NT2/D1 (cell line): ENCODE measurements around the gene SH2B3.

ENCODE experiments used
- DNase-seq: peaks from one replicate; pipeline ENCODE4 v3.0.0-alpha.2; 2011; ENCODE audit warnings: low read depth, low spot score
- H3K27me3 ChIP-seq: 2 replicates; pipeline ENCODE4 v1.6.0; 2011; ENCODE audit warnings: mild to moderate bottlenecking; ENCODE audit not compliant: insufficient read length, insufficient read depth
- H3K36me3 ChIP-seq: 2 replicates; pipeline ENCODE4 v1.6.1; 2011; ENCODE audit warnings: mild to moderate bottlenecking, low read length, mixed read lengths; ENCODE audit not compliant: insufficient read depth, insufficient read length
- H3K4me1 ChIP-seq: 2 replicates; pipeline ENCODE4 v1.5.1; 2011; ENCODE audit not compliant: insufficient read depth, insufficient read length
- H3K4me3 ChIP-seq: 2 replicates; pipeline ENCODE4 v1.5.1; 2011; ENCODE audit warnings: low read depth; ENCODE audit not compliant: insufficient read length
- H3K9ac ChIP-seq: 2 replicates; pipeline ENCODE4 v1.6.0; 2011; ENCODE audit warnings: low read depth; ENCODE audit not compliant: insufficient read length
- H3K9me3 ChIP-seq: 2 replicates; pipeline ENCODE4 v1.5.1; 2011; ENCODE audit warnings: mild to moderate bottlenecking, low read length; ENCODE audit not compliant: insufficient read depth
- SUZ12 ChIP-seq: IDR thresholded peaks from 2 replicates; pipeline ENCODE4 v1.6.1; 2011; ENCODE audit not compliant: insufficient read length, insufficient read depth; ENCODE audit errors: extremely low read depth
- YY1 ChIP-seq: IDR thresholded peaks from 2 replicates; pipeline ENCODE4 v1.6.1; 2011; ENCODE audit not compliant: insufficient read length, insufficient read depth
- ZNF274 ChIP-seq: IDR thresholded peaks from 2 replicates; pipeline ENCODE4 v1.6.1; 2011; ENCODE audit warnings: mild to moderate bottlenecking, low read depth, low read length

SH2B3 gene

DNA sequence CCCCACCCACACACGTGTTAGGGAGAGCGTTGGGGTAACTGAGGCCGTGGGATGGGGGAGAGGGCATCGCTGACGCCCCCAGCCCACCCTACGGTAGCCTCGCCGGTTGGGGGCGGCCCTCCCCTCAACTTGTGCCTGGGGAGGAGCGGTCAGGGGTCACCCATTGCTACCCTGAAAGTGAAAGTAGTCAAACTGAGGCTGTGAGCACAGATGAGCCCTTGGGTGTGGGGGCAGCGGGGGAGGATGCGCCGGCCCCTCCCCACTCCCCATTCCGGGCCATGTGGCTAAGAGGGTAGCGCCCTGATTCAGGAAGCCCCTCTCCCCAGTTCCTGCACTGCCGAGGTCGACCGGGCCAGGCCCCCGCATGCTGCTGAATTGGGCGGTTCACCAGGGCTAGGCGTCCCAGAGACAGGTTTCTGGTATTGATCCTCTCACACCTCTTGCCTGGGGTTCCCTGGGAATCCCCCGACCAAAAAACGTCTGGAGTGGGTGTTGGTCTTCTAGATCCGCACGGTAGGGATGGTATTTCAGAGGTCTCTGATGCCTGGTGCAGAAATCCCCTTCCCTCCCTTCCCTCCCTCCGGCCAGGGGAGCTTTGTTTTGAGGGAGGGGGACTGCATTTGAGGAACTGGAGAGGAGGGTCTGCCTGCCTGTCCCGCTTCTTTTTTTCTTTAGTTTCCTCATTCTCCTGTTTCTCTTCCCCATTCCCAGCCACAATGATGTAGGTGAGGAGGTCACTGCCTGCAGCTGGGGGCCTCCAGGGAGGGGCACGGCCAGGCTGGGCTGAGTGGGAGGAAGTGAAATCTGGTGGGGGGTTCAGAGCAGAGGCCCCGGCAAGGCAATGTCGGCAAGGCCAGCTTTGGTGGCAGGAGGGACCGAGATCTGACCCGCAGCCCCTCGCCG is 1.0 kb downstream of the SH2B3 start:
- peak overlapping the region; percentile 92 for H3K4me3 ChIP-seq
- no peak for DNase-seq
- H3K27me3 ChIP-seq, result no peaks in the 10 kb centered on the region
- TF ChIP-seq YY1 (no peak), SUZ12 (no peak), ZNF274 (no peak)
- peaks cover 35% of the 10 kb centered on the region for H3K4me1 ChIP-seq
- H3K36me3 ChIP-seq, result peaks cover 10% of the 10 kb centered on the region
- H3K9me3 ChIP-seq, result no peaks in the 10 kb centered on the region
- H3K9ac ChIP-seq, result peak overlapping the region; percentile 93

DNA sequence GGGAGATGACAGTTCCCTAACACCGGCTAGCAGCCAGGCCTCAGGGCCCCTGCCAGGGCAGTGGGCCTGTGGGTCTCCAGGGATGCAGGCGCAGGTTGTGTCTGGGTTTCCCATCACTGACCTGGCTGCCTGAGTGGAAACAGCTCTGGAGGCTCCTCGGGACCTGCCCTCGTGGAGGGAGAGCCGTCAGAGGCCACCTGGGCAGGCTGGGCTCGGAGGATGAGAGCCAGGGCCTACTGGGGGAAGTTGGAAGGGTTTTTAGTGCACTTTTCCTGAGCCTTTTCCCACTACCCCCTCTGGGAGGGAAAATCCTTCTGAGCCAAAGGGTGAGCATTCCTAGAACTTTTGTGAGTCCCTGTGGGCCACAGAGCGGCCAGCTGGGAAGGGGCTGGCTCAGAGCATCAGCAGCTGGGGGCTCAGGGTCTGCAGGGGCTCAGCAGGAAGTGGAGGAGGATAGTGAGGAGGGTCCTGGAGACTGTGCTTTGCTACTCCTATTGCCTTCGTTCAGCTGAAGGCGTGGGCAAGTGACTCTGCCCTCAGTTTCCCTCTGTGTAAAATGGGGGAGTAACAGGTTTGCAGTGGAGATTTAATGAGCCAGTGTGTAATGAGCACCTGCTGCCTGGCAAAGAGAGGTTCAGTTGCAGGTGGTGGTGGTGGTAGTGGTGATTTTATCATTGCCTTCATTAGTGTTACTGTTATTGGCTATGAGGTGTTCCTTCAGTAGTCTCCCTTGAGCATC is 1.8 kb downstream of the SH2B3 start:
- no peak for TF ChIP-seq YY1
- no peak for TF ChIP-seq SUZ12
- no peak for TF ChIP-seq ZNF274
- Histone ChIP-seq H3K27me3 (no peaks in the 10 kb centered on the region), H3K4me1 (peaks cover 38% of the 10 kb centered on the region), H3K4me3 (peak overlapping the region; percentile 92), H3K9ac (peak overlapping the region; percentile 93), H3K36me3 (peaks cover 10% of the 10 kb centered on the region), H3K9me3 (no peaks in the 10 kb centered on the region)
- DNase-seq, result no peak

DNA sequence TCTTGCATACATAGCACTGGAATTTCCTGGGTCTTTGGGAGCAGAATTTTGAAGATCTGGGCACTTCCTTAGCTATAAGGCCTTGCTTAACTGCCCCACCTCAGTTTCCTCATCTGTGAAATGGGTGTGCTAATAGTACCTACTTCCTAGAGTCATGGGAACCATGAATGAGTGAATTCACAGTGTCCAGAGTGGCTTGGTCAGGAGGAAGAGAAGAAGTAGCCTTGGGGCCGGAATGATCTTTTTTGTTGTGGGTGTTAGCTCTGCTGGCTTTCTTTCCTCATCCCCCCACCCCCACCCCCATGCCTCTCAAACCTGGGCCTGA is 2.4 kb downstream of the SH2B3 start:
- peaks cover 10% of the 10 kb centered on the region for H3K36me3 ChIP-seq
- no peak for DNase-seq
- no peak overlapping the region for H3K4me3 ChIP-seq
- H3K4me1 ChIP-seq, result peaks cover 42% of the 10 kb centered on the region
- no peak for TF ChIP-seq SUZ12
- no peak for TF ChIP-seq YY1
- TF ChIP-seq ZNF274, result no peak
- no peaks in the 10 kb centered on the region for H3K9me3 ChIP-seq
- H3K27me3 ChIP-seq, result no peaks in the 10 kb centered on the region
- no peak overlapping the region for H3K9ac ChIP-seq

DNA sequence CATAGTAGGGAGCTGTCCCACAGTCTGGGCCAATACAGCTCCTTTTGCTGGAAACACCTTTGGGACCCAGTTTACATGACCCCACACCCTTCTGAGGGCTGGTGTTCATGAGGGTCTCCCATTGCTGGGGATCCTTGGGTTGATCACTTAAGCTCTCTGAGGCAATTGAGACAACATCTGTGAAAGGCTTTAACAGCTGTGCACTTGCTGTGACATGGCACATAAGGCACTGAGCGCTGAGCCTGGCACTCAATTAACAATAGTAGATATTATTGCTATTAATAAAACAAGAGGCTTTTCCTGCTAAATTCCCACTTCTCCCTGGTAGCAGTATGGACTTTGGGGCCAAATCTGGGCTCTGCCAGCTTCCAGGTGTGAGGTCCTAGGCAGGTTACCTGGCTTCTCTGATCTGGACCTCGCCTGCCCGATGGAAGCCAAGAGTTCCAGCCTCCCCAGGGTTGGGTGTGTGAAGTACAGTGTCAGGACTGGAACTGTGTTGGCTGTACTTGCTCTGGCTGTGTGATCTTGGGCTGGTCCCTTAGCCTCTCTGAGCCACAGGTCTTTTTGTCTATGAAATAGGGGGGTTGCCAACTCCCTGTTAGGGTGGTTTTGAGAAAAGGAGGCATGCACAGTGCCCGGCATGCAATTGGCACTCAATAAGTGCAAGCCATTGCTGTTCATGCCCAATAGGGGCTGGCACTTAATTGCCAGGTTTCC is 3.1 kb downstream of the SH2B3 start:
- Histone ChIP-seq H3K4me1 (peaks cover 43% of the 10 kb centered on the region), H3K9me3 (no peaks in the 10 kb centered on the region), H3K36me3 (peaks cover 12% of the 10 kb centered on the region), H3K27me3 (no peaks in the 10 kb centered on the region), H3K9ac (no peak overlapping the region), H3K4me3 (no peak overlapping the region)
- TF ChIP-seq YY1 (no peak), ZNF274 (no peak), SUZ12 (no peak)
- no peak for DNase-seq

DNA sequence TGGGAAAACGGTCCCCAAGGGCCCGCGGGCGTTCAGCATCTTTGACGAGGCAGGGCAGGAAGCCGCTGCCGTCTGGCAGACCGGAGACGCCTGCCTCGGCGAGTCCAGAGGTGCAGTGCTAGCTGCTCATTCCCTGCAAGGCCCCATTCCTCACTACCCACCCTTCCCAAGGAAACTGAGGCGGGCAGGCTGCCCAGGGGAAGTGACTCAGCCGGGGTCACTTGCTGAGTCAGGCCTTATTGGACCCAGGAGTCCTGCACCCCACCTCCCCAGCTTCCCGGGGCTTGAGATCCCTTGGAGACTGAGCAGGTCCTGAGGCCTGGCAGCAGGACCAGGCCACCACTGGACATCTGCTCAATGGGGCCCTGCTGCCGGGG is 3.7 kb downstream of the SH2B3 start:
- TF ChIP-seq SUZ12 (no peak), ZNF274 (no peak), YY1 (no peak)
- Histone ChIP-seq H3K9ac (peak overlapping the region; percentile 43), H3K27me3 (no peaks in the 10 kb centered on the region), H3K4me3 (no peak overlapping the region), H3K4me1 (peaks cover 45% of the 10 kb centered on the region), H3K9me3 (no peaks in the 10 kb centered on the region), H3K36me3 (peaks cover 15% of the 10 kb centered on the region)
- no peak for DNase-seq

DNA sequence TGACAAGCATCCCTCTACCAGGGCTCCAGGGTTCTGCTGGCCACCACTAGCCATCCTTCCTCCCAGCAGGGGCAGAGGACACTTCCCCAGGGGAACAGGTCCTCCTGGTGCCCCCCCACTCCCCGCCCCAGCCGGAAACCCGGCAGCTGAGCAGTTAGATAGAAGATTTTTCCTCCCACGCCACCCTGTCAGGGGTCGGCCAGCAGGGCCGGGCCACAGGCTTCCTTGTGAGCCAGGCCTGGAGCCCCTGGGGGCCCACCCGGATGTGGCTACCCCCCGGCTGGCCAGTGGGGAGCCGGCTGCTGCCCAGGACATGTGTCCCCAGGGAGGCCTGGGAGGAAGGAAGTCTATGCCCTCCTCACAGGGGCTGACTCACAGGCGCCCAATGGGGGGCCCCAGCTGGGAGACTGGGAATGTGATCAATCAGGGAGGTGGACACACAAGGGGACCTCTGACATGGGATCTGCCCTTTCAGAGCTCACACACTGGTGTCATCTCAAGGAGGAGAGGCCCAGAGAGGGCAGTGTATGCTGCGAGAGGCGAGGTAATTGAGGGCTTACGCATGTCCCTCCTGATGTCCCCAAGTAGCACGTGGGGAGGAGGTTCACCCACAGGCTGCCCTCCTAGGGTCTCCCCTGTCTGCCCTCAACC is 4.2 kb downstream of the SH2B3 start:
- no peak overlapping the region for H3K4me3 ChIP-seq
- peak overlapping the region; percentile 43 for H3K9ac ChIP-seq
- no peaks in the 10 kb centered on the region for H3K27me3 ChIP-seq
- peaks cover 48% of the 10 kb centered on the region for H3K4me1 ChIP-seq
- no peaks in the 10 kb centered on the region for H3K9me3 ChIP-seq
- no peak for DNase-seq
- TF ChIP-seq SUZ12, result no peak
- no peak for TF ChIP-seq ZNF274
- no peak for TF ChIP-seq YY1
- H3K36me3 ChIP-seq, result peaks cover 18% of the 10 kb centered on the region
